AG09309 (cell line): ENCODE data around the gene NPRL2.

Experiments used
- DNase-seq: peaks from one replicate; pipeline ENCODE4 v3.0.0-alpha.2; 2010; ENCODE audit warnings: low read depth
- H3K4me3 ChIP-seq: 2 replicates; pipeline ENCODE4 v1.5.1; 2011; ENCODE audit warnings: mild to moderate bottlenecking, low read depth, low read length, moderate library complexity; ENCODE audit not compliant: control insufficient read depth
- CTCF ChIP-seq: IDR thresholded peaks from 2 replicates; pipeline ENCODE4 v1.5.1; 2011; ENCODE audit warnings: mild to moderate bottlenecking, low read depth, low read length, inconsistent platforms; ENCODE audit not compliant: insufficient read depth, control insufficient read depth; ENCODE audit errors: missing control alignments

Gene NPRL2

GRCh38 chr3:50319894-50320625 lies 30.5 kb downstream of the NPRL2 start:
- TF ChIP-seq CTCF = no peak
- no peak for DNase-seq

DNA sequence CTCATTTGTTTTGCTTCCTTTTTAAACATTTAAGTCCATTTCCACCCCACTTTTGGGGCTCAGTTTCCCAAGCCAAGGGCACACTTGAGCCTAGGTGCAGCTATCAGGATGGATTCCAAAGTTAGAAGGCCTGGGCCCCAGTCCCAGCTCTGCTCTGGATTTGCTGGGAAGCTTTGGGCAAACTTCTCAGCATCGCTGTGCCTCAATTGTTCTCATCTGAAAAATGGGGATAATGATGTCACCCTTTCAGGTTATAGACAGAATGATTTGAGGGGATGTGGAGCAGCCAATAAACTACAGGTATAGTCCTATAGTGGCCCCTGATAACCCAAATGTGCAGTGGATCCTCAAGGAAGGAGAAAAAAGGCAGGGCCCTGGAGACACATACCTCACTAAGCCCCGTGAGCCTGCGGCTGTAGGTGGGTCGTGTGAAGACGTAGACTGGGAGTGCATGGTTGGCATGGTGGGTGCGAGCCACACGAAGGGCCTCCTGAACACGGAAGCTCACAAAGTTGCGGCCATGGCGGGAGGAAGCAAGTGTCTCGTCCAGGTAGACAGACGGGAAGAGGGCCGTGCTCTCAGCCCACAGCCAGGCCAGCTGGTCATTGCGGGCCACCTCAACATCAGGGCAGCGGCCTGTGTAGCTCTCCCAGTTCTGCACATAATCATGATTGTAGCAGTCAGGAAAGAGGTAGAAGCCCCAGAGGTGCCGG lies 31.2 kb downstream of the NPRL2 start:
- DNase-seq = no peak
- no peak for TF ChIP-seq CTCF
- no peak overlapping the region for H3K4me3 ChIP-seq

More at GRCh38 chr3:50319894-50320625, 30.5 kb downstream of the NPRL2 start:
- peak overlapping the region; percentile 61 for H3K4me3 ChIP-seq

DNA sequence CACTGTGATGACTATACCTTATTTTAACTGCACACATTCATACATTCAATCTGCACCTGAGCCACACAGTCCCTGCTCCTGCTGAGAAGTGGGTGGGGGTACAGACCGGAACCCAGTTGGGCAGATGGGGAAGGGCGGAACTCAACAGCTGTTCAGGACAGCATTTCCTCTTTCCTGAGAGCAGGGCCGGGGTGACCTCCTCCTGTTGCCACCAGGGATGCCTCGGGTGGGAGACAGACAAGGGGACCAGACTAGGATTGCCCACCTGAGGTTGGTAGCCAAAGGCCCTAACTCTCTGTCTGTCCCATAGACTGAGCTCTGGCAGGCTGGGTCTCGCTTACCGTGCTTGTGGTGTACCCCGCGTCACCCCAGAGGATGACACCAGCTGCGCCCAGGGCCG lies 32.0 kb downstream of the NPRL2 start:
- no peak for DNase-seq
- TF ChIP-seq CTCF = no peak
- H3K4me3 ChIP-seq = no peak overlapping the region

DNA sequence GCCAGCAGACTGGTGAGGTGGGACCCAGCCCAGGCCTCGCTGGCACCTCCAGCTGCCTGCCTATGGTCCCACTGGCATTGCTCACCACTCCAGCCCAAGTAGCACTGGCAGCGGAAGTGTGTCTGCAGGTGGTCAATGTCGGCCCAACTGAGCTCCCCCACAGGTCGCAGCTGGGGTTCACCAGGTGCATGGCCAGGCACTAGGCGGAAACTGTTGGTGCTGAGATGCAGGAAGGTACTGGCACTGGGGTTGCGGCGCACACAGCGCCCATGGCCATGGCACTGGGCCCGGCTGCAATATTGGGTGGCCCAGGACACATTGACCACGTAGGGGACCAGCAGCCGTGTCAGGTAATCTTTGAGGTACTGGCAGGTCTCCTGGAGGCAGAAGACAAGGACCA lies 32.4 kb downstream of the NPRL2 start:
- H3K4me3 ChIP-seq = no peak overlapping the region
- TF ChIP-seq CTCF = no peak
- no peak for DNase-seq

GRCh38 chr3:50317300-50317699 lies 33.3 kb downstream of the NPRL2 start:
- no peak for TF ChIP-seq CTCF
- no peak overlapping the region for H3K4me3 ChIP-seq
- no peak for DNase-seq

GRCh38 chr3:50316657-50317242 lies 33.8 kb downstream of the NPRL2 start:
- TF ChIP-seq CTCF = no peak
- no peak for DNase-seq
- no peak overlapping the region for H3K4me3 ChIP-seq
